ENCODE measurements around the gene WDFY4.

Gene WDFY4

DNA sequence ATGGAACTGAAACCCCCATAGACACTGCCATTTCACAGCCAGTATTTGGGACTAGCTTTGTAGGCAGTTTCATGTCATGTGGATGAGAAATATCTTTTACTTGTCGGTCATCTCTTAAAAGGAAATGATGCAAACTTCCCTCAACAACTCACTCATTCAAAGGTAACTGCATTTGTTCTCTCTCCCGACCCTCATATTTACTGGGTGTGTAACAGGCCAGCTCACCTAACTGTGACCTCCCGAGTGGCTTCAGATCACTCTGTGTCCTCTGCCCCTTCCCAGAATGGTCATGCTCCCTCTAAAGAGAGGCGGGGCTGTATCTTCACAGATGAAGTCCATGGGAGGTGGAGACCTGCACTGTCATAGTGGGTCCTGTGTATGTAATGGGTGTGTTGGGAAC lies 240.3 kb downstream of the WDFY4 start:
- TF ChIP-seq, protein P1, sequence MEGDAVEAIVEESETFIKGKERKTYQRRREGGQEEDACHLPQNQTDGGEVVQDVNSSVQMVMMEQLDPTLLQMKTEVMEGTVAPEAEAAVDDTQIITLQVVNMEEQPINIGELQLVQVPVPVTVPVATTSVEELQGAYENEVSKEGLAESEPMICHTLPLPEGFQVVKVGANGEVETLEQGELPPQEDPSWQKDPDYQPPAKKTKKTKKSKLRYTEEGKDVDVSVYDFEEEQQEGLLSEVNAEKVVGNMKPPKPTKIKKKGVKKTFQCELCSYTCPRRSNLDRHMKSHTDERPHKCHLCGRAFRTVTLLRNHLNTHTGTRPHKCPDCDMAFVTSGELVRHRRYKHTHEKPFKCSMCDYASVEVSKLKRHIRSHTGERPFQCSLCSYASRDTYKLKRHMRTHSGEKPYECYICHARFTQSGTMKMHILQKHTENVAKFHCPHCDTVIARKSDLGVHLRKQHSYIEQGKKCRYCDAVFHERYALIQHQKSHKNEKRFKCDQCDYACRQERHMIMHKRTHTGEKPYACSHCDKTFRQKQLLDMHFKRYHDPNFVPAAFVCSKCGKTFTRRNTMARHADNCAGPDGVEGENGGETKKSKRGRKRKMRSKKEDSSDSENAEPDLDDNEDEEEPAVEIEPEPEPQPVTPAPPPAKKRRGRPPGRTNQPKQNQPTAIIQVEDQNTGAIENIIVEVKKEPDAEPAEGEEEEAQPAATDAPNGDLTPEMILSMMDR (conservative IDR thresholded peaks at IDR 0.05; ENCODE audit: control insufficient read depth, insufficient read depth, low read depth, low read length) = no peak
- H3K4me3 ChIP-seq (ENCODE audit: control insufficient read depth, low read depth, low read length) = no peak overlapping the region
- DNase-seq (ENCODE audit: low read depth) = no peak

DNA sequence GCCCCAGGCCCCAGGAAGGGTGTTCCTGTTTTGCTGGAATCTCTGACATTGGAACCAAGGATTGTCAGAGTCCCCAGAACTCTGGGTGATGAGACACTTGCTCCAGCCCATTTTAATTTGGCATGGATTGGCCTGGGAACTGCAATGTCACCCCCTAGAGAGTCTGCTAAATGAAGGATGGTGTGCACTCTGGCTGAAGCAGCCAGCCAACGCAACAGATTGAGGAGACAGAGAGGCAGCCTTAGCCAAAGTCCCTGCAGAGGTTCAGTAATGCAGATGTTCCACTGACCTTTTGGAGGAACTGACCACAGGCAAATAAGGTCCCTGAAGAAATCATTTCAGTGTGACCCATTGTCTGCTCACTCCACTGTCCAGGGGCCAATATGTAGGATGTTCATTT lies 241.6 kb downstream of the WDFY4 start:
- DNase-seq (ENCODE audit: low read depth) = no peak
- TF ChIP-seq, protein P1 (conservative IDR thresholded peaks at IDR 0.05; ENCODE audit: control insufficient read depth, insufficient read depth, low read depth, low read length) = no peak
- H3K4me3 ChIP-seq (ENCODE audit: control insufficient read depth, low read depth, low read length) = no peak overlapping the region

DNA sequence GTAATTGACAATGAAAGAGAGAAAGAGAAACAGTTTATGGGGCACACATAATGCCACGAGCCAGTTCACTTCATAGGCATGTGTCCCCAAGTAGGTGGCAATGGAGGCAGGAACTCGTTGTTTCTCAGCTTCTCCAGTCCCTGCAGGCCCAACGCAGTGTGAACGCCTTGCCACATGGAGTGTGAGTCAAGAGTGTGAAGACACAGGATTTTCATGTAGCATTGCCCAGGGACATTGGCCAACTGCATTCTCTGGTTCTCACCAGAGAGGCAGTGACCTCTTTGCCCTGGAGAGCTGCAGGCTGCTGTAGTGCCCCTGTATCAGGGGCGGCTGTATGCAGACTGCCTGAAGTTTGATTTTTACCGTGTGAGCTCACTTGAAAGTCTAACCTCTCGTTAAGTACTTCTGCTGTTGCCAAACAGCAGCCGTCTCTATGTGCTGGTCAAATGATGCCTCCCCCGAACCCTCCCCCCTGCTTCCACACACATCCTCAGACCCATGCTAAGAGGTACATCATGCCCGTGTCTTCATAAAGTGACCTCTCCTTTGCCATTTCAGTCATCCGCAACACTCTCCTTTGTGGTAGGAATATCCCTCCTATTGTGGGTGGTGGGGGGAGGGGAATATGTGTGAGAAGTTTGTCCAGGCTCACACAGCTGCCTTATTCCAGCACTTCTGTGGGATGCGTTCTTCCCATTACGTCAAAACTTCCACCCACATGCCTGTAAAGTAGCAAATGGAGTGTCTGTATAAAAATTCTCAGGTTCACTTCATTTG lies 242.3 kb downstream of the WDFY4 start:
- TF ChIP-seq, protein P1 (conservative IDR thresholded peaks at IDR 0.05; ENCODE audit: control insufficient read depth, insufficient read depth, low read depth, low read length) = no peak
- H3K4me3 ChIP-seq (ENCODE audit: control insufficient read depth, low read depth, low read length) = no peak overlapping the region
- no peak for DNase-seq (ENCODE audit: low read depth)

DNA sequence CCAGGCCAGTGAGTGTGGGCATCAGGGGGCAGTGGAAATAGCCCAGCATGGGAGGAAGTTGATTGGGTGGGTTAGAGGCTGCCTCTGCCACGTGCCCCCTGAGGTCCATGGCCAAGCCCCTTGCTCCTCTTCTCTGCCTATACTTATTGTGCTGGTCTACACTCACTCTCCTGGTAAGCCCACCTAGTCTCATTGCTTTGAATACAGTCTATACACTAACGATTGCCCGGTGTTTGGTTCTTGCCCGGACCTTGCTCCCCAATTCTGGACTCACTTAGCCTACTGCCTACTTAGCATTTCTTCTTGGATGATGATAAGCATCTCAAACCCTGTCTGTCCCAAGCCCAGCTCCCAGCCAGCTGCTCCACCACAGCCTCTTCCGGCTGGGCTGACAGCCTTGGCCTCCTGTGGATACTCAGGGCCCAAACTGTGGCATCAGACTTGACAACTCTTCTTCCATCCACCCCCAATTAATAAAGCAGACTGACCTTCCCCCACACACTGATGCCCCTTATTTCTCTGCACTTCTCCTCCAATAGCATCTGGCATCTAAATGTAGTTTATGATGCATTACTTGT lies 244.8 kb downstream of the WDFY4 start:
- DNase-seq (ENCODE audit: low read depth) = no peak
- no peak overlapping the region for H3K4me3 ChIP-seq (ENCODE audit: control insufficient read depth, low read depth, low read length)
- TF ChIP-seq, protein P1 (conservative IDR thresholded peaks at IDR 0.05; ENCODE audit: control insufficient read depth, insufficient read depth, low read depth, low read length) = no peak

DNA sequence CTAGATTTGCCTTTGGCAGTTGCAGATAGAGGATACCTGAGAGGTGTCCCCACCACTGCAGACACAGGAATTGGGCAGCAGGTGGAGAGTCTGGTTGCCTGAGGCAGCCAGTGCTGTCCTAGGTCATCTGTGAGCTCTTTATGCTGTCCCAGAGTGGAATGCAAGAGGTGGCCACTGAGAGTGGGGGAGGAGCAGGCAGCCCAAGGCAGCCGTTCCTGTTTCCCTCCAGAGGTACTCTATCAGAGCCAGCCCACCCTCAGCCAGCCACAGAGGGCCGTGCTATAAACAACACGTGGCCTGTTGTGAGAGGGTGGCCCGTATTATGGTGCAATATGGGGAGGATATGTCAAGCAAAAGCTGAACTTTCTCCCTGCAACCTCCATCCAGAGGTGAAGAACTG lies 246.5 kb downstream of the WDFY4 start:
- TF ChIP-seq, protein P1 (conservative IDR thresholded peaks at IDR 0.05; ENCODE audit: control insufficient read depth, insufficient read depth, low read depth, low read length) = no peak
- DNase-seq (ENCODE audit: low read depth) = no peak
- no peak overlapping the region for H3K4me3 ChIP-seq (ENCODE audit: control insufficient read depth, low read depth, low read length)

DNA sequence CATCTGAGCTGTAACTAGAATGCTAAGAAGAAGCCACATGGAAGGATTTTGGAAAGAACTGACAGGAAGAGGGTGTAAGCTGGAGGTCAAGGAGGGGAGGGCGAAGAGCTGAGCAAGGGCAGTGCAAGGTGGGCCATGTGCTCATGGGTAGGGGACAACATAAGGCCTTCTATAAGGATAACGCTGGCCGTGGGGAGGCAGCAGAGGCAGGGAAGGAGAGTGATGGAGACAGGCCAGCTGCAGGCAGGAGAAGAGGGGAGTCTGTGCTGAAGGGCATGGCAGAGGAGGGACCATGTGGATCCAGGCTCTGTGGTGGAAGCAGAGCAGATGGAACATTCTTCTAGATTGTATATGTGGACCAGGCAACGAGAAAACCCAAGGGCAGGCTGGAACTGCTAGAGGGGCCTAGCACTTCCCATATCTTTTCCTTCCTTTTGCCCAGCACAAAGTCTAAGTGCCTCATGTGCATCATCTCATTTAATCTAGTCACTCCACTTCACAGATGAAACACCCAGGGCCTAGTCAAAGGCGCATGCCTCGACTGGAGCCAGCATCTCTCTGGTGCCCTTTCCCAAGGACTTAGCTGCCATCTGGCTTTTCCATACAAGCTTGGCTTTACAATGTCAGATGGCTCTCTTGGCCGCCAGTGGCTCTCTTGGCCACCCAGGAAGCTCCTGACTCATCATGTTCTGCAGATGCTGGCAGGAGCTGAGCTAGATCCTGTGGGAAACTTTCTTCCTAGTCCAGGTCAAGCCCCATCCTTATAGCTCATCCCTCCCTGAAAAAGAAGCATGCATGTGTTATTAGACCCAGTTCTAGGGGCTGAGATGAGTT lies 248.4 kb downstream of the WDFY4 start:
- peak; percentile 51 for DNase-seq (ENCODE audit: low read depth)
- no peak overlapping the region for H3K4me3 ChIP-seq (ENCODE audit: control insufficient read depth, low read depth, low read length)
- TF ChIP-seq, protein P1 (conservative IDR thresholded peaks at IDR 0.05; ENCODE audit: control insufficient read depth, insufficient read depth, low read depth, low read length) = no peak

Measured in fibroblast of mammary gland (primary cell).